Heart left ventricle (tissue), 16 donors: ENCODE results near the gene ACO1. TPM values are rescaled to one million over a fixed set of nuclear protein-coding genes. Genes with fewer than 3 reads are reported as not detected.

Experiments used
- ATAC-seq, 4 donors: fragments of 200-7000 bp; cut with Tn5 transposase; one replicate each; pipeline ENCODE4 v1.9.1; 2020 to 2022; ENCODE audit warnings: moderate library complexity in 4 of 4, mild to moderate bottlenecking in 3 of 4, moderate number of reproducible peaks in 1 of 4
- DNase-seq, 5 donors: peaks; one replicate each; pipeline ENCODE4 v3.0.0-alpha.2; 2020
- H3K27ac ChIP-seq, 12 donors: fragments of 200-600 bp; sonication (generic) in 4 of 12; one replicate each; pipeline versions ENCODE4 v1.5.0 to v1.8.0; 2016 to 2022; ENCODE audit warnings: mild to moderate bottlenecking in 2 of 12
- H3K27me3 ChIP-seq, 9 donors: fragments of 200-600 bp; sonication (generic) in 2 of 9; one replicate each; pipeline versions ENCODE4 v1.5.1 to v1.8.0; 2016 to 2022; ENCODE audit warnings: mild to moderate bottlenecking in 3 of 9
- H3K36me3 ChIP-seq, 9 donors: fragments of 200-600 bp; sonication (generic) in 2 of 9; one replicate each; pipeline versions ENCODE4 v1.5.0 to v1.8.0; 2018 to 2022; ENCODE audit warnings: mild to moderate bottlenecking in 2 of 9
- H3K4me1 ChIP-seq, 12 donors: fragments of 200-600 bp; sonication (generic) in 4 of 12; one replicate each; pipeline versions ENCODE4 v1.5.0 to v1.8.0; 2016 to 2022; ENCODE audit warnings: mild to moderate bottlenecking in 3 of 12
- H3K4me3 ChIP-seq, 12 donors: fragments of 200-600 bp; sonication (generic) in 4 of 12; one replicate each; pipeline versions ENCODE4 v1.5.0 to v1.8.0; 2017 to 2022; ENCODE audit warnings: mild to moderate bottlenecking in 9 of 12, moderate library complexity in 4 of 12
- H3K9me3 ChIP-seq, 12 donors: fragments of 200-600 bp; sonication (generic) in 4 of 12; one replicate each; pipeline versions ENCODE4 v1.5.0 to v1.8.0; 2016 to 2022; ENCODE audit warnings: mild to moderate bottlenecking in 1 of 12
- CTCF ChIP-seq, 12 donors: fragments of 200-600 bp; sonication (generic) in 4 of 12; IDR thresholded peaks; one replicate each; pipeline versions ENCODE4 v1.5.0 to v1.8.0; 2018 to 2022; ENCODE audit warnings: antibody characterized with exemption in 12 of 12, mild to moderate bottlenecking in 5 of 12
- POLR2A ChIP-seq, 2 donors: fragments of 450-650 bp; IDR thresholded peaks; one replicate each; pipeline ENCODE4 v1.6.1; 2017; ENCODE audit warnings: antibody characterized with exemption in 2 of 2, mild to moderate bottlenecking in 2 of 2, moderate library complexity in 2 of 2
- WGBS, 4 donors: extraction: QIAGEN DNeasy Blood & Tissue Kit in 2 of 4; methylation state at CpG; one replicate each; pipeline versions ENCODE4 v1.1.5 to v1.1.7; 2013 to 2018; 5-methylcytosine and 5-hydroxymethylcytosine counted together
- intact Hi-C, 10 donors: fragments of 100-400 bp; cut with DNase I; formaldehyde crosslinking; loops; one replicate each; pipeline versions ENCODE4 v1.11.1 to v1.14.2; 2022
- polyA plus RNA-seq, 2 donors: library from polyadenylated mRNA; stranded (reverse); fragments of 200-250 nt; gene quantifications; one replicate each; pipeline ENCODE4 v1.2.3, GENCODE V29; 2013
- total RNA-seq, 9 donors: library from RNA; depleted of rRNA in 2 of 9; stranded (reverse); fragments of >200 nt in 2 of 9; fragmentation: NEBNext Ultra II Directional in 3 of 9; extraction: Animal tissue kit (Norgen Biotek cat#: 25700) in 3 of 9; gene quantifications; one replicate each; pipeline versions ENCODE4 v1.1.0 to v1.2.4, GENCODE V29; 2016 to 2023
- donor health status: ischemic (EF 13 %, LVEDD 7.1; RV severe dilation, severe dysfunction).
- donor health status: healthy with polysubstance abuse.
- donor health status: DM: no; HTN: yes; CAD: no.
- donor health status: DM: no; HTN: no; CAD: no.
- donor health status: ischemic (EF 25% LVEDD 6.9; RV normal size, moderate dysfunction).
- donor health status: ischemic (EF 25% LVEDD 5.7; RV mildly dilated, moderate dysfunction).
- donor health status: healthy.
- donor health status: DM: yes; HTN: yes; CAD: no.
- donor health status: ischemic (EF 35%, LVEDD 5.7; RV mildly dilated, moderate dysfunction).
- donor health status: nonischemic (EF 11% LVEDD 7.7; RV severe dilation, severe dysfunction).
- donor health status: DM: yes; HTN: yes; CAD: no.
- donor health status: PGD.
- donor health status: ischemic (EF 29% LVEDD 5.4; RV normal size, mild dysfunction).
- donor health status: nonischemic (EF 23%, LVEDD 6.1; RV moderate dilation, normal function).

ACO1 gene
- total and polyA plus RNA-seq, 11 donors = 17.6 to 68.3 (median 60.7) TPM

GRCh38 chr9:32404856-32405255, 20.4 kb downstream of the ACO1 start:
- TF ChIP-seq CTCF (IDR thresholded peaks at IDR 0.05) (no peak), POLR2A (IDR thresholded peaks at IDR 0.05) (no peak)
- intact Hi-C loops = loop anchor here in 1 of 10 donors (10.0 kb wide), 1 partner anchor 60 kb away; no protein-coding TSS in a partner anchor
- Histone ChIP-seq H3K36me3 (peaks cover 0 to 50% (median 46%) of the 10 kb centered on the region in 9 donors), H3K4me1 (peaks cover 0 to 19% (median 0%) of the 10 kb centered on the region in 12 donors), H3K27me3 (no peaks in the 10 kb centered on the region), H3K9me3 (peaks cover 0 to 12% (median 2%) of the 10 kb centered on the region in 12 donors), H3K27ac (no peak overlapping the region), H3K4me3 (peak overlapping the region in 4 of 12 donors; percentile 6 to 35 (median 12))
- 62 to 78% (median 76%) methylated on average over 8 of the region's 8 CpGs for WGBS, 4 donors
- no peak for DNase-seq
- ATAC-seq = no peak

GRCh38 chr9:32405506-32405905, 21.1 kb downstream of the ACO1 start:
- intact Hi-C loops = loop anchor here in 1 of 10 donors (10.0 kb wide), 1 partner anchor 61 kb away; no protein-coding TSS in a partner anchor
- Histone ChIP-seq H3K36me3 (peaks cover 0 to 56% (median 52%) of the 10 kb centered on the region in 9 donors), H3K9me3 (peaks cover 0 to 12% (median 2%) of the 10 kb centered on the region in 12 donors), H3K4me1 (peaks cover 0 to 19% (median 0%) of the 10 kb centered on the region in 12 donors), H3K27ac (no peak overlapping the region), H3K27me3 (no peaks in the 10 kb centered on the region), H3K4me3 (no peak overlapping the region)
- no peak for ATAC-seq
- TF ChIP-seq POLR2A (IDR thresholded peaks at IDR 0.05) (no peak), CTCF (IDR thresholded peaks at IDR 0.05) (no peak)
- no peak for DNase-seq
- WGBS, 4 donors = 98 to 100% (median 98%) methylated on average over 2 of the region's 2 CpGs

- peaks cover 0 to 62% (median 58%) of the 10 kb centered on the region in 9 donors for H3K36me3 ChIP-seq
- no peak overlapping the region for H3K4me3 ChIP-seq
- intact Hi-C loops = loop anchor here in 1 of 10 donors (10.0 kb wide), 1 partner anchor 61 kb away; no protein-coding TSS in a partner anchor
- H3K9me3 ChIP-seq = peaks cover 0 to 12% (median 2%) of the 10 kb centered on the region in 12 donors
- 98 to 99% (median 99%) methylated on average over 3 of the region's 3 CpGs for WGBS, 4 donors
- H3K27me3 ChIP-seq = no peaks in the 10 kb centered on the region
- H3K27ac ChIP-seq = no peak overlapping the region
- no peak for DNase-seq
- TF ChIP-seq POLR2A (IDR thresholded peaks at IDR 0.05) (no peak), CTCF (IDR thresholded peaks at IDR 0.05) (no peak)
- peaks cover 0 to 19% (median 0%) of the 10 kb centered on the region in 12 donors for H3K4me1 ChIP-seq
- ATAC-seq = no peak
Measured at GRCh38 chr9:32406046-32406445, 21.6 kb downstream of the ACO1 start.

- peaks cover 0 to 100% (median 80%) of the 10 kb centered on the region in 9 donors for H3K36me3 ChIP-seq
- no peak overlapping the region for H3K27ac ChIP-seq
- H3K4me3 ChIP-seq = no peak overlapping the region
- H3K9me3 ChIP-seq = no peaks in the 10 kb centered on the region
- ATAC-seq (no peak), DNase-seq (no peak)
- WGBS, 4 donors = 93 to 98% (median 97%) methylated on average over 3 of the region's 3 CpGs
- intact Hi-C loops = no loop called here
- no peaks in the 10 kb centered on the region for H3K27me3 ChIP-seq
- TF ChIP-seq CTCF (IDR thresholded peaks at IDR 0.05) = no peak
- no peak for TF ChIP-seq POLR2A (IDR thresholded peaks at IDR 0.05)
- no peaks in the 10 kb centered on the region for H3K4me1 ChIP-seq
Measured at GRCh38 chr9:32411753-32412152, 27.3 kb downstream of the ACO1 start.
